Glomerular visceral epithelial cell (primary cell): Measurements from ENCODE around the gene TP63.
"Not testable (repeated sequence)": the region's sequence is repeated elsewhere in the genome, so short reads cannot be mapped to it uniquely, and the experiment has no call there.

Source experiments
- DNase-seq: peaks from one replicate; pipeline ENCODE4 v3.0.0-alpha.2; 2016; ENCODE audit errors: extremely low spot score

TP63 gene

GRCh38 chr3:189631373-189631408 lies at the start of gene TP63:
Gene TP63 (plus strand): TSS chr3:189631389. CDS start chr3:189631516, 127 bp downstream.
- no peak for DNase-seq

- DNase-seq, result no peak
These were observed 49.0 kb upstream of the TP63 start for GRCh38 chr3:189582179-189582578.

DNA sequence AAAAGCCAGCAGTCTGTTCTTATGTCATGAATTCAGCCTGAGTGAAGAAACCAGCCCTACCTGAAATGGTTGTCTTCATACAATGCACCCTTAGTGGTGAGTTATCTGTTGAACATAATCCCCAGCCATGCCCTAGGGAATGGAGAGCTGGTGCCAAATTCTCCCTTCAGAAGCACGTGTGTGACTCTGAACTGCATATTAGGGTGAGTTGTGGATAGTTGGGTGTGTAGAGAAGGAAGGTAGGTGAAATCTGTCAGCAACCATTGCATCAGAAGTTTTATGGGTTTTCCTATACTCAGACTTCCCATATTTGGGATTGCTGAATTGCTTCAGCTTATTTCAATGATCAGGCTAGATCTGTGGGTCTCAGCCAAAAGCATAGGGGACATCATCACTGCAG lies 46.5 kb upstream of the TP63 start:
- DNase-seq, result no peak

GRCh38 chr3:189586941-189587663 lies 44.1 kb upstream of the TP63 start:
- no peak for DNase-seq

DNA sequence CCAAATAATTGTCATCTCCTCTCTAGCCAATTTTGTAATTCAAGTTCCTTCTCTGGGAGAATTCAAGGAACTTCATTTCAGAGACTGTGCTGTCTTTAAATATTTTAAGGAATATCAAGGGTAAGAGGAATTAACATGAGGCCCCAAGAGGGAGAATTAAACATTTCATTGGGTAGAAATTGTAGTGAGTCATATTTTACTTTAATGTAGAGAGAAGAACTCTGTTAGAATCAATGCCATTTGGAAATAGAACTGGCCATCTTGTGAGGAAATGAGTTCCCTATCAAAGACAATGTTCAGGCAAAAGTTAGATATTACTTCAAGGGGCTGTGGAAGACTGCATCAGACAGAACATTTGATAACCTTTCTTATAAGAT lies 43.5 kb upstream of the TP63 start:
- no peak for DNase-seq

GRCh38 chr3:189588070-189588469 lies 43.1 kb upstream of the TP63 start:
- DNase-seq, result no peak

GRCh38 chr3:189588475-189589178 lies 42.6 kb upstream of the TP63 start:
- no peak for DNase-seq

DNA sequence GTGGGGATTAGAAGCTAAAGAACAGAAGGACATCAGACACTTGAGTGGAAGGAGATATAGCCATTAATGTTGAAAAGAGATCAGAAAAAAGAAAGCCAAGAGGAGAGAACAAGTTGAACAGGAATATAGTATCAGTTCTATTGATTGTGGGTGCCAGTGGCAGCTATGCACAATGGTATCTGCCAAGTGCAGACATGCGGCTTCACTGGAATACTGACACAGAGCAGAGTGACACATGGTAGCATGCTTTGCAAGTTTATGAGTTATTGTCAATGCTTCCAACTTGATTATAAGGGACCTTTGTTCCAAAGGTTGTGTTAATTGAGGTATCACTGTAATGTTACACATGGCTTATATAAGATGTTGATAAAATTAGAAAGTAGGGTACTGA lies 42.0 kb upstream of the TP63 start:
- DNase-seq, result no peak

GRCh38 chr3:189590223-189590622 lies 41.0 kb upstream of the TP63 start:
- no peak for DNase-seq

DNA sequence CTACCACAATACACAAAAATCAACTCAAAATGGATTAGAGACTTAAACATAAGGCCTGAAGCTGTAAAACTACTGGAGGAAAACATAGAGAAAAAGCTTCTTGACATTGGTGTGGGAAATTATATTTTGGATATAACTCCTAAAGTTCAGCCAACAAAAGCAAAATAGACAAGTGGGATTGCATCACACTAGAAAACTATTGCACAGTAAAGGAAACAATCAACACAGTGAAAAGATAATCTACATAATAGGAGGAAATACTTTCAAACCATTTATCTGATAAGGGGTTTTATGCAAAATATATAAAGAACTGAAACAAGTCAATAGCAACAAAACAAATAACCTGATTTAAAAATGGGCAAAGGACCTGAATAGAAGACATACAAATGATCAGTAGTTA lies 37.6 kb upstream of the TP63 start:
- no peak for DNase-seq

- DNase-seq, result not testable (repeated sequence)
These were observed 34.9 kb upstream of the TP63 start for GRCh38 chr3:189596078-189596979.

GRCh38 chr3:189597918-189598317 lies 33.3 kb upstream of the TP63 start:
- no peak for DNase-seq

DNA sequence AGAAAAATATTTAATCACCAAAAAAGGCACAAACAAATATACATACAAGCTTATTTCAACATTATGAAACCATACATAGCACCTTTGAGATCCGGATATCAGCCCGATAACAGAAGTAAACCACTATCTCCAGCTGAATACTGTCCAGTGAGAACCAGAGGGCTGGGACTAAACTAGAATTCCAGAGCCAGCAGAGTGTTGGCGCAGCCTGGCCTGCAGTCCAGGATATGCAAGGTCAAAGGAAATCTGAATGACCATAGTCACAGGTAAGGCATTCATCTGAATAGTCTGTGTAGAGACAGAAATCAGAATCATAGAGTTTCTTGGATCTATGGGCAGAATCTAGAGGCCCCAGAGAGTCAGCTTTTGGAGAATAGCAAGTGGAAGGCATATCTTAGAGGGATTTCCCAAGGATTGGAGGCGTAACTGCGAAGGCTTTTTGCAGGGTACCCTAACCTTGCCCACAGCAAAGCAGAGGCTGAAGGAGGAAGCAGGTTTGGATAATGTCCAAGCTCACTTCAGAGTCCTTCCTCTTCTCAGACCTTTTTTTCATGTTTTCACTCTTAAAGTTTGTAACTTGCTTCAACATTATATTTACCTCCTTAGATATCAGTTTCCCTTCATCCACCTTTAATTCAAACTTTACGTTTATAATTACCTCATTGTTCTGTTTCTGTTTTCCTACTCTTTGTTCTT lies 32.5 kb upstream of the TP63 start:
- DNase-seq, result no peak

DNA sequence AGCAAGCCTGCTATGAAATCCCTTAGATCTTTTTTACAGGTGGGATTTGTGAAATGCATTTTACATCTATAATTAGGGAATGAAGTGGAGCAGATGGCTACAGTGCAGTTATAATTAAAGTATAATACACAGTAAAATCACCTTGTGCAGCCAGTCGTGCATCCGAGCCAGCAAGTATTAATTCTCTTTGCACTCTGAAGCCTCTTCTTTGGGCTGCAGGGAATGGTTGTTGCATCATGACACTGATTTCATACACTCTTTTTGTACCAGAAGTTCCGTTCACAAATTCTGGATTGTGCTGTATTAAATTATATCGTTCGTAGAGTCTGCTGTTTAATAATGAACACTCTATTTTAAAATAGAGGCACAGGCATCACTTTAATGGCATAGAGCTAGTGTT lies 28.7 kb upstream of the TP63 start:
- DNase-seq, result no peak

DNA sequence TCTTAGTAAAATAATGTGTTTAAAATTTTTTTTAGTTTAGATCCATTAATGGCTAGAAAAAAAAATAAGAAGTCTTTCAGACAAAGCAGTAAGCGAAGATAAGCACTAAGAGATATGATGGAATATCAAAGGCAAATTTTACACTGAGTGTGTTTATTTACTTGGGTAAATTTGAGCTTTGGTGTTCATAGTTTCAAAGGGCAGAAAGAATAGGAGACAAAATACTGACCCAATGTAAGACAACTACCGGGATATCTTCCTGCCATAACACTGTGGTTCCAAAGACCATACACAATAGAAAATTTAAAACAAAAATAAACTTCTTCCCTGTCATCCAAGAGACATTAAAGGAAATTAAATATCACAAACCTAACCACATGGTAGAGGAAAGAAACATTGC lies 25.5 kb upstream of the TP63 start:
- no peak for DNase-seq

- no peak for DNase-seq
These were observed 24.4 kb upstream of the TP63 start for GRCh38 chr3:189606774-189607173.

DNA sequence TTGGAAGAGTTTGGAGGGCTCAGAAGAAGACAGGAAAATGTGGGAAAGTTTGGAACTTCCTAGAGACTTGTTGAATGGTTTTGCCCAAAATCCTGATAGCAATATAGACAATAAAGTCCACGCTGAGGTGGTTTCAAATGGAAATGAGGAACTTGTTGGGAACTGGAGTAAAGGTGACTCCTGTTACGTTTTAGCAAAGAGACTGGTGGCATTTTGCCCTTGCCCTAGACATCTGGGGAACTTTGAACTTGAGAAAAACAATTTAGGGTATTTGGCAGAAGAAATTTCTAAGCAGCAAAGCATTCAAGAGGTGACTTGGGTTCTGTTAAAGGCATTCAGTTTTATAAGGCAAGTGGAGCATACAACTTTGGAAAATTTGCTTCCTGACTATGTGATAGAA lies 18.5 kb upstream of the TP63 start:
- DNase-seq, result not testable (repeated sequence)

GRCh38 chr3:189613122-189613521 lies 18.1 kb upstream of the TP63 start:
- no peak for DNase-seq

DNA sequence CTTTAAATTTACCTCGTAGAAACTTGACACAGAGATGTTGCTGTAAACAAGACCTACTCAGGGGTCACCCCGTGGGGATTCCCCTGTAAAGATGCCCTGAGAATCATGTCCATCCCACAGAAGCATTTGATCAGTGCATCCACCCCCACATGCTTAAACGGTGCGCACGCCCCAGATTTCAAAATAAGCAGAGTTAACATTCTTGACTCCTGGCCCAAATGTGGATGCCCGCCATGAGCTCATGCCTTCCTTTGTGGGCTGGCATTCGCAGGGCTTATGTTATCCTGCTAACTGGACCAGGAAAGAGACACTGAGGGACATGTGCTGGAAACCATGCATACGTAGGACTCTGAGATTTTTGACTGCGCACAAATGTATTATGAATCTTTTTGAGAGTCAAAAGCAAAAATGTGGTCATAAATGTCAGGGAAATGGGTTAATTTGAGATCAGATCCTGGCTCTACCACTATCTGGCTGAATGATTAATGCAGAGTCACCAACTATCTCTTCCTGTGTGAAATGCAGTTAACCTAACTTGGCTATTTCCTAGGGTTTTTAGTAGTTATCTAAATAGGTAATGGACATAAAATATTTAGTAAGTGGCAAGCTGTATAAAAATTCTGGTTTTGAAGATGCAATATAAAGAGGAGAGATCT lies 9.1 kb upstream of the TP63 start:
- DNase-seq, result no peak

GRCh38 chr3:189622629-189623028 lies 8.6 kb upstream of the TP63 start:
- DNase-seq, result no peak

GRCh38 chr3:189624130-189624529 lies 7.1 kb upstream of the TP63 start:
- DNase-seq, result no peak

DNA sequence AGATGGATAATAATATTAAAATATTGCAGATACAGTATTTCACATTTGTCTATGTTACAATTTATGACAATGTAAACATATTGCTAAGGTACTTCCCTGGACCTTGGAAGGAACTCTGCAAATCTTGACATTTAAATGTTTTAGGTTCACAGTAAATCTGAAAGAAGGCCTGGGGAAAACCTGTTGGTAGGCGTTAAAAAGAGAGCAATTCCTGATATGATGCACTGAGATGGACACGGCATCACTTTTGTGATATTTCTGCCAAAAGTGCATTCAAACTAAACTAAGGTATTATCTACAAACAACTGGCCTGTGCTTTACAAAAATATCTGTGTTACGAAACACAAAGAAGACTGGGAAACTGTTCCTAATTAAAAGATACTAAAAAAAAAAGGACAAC lies 6.1 kb upstream of the TP63 start:
- DNase-seq, result no peak
